Panc1 (cell line): ENCODE results near the gene TPRX2.

Experiments used
- POLR2AphosphoS5 ChIP-seq: IDR thresholded peaks from 2 replicates; pipeline ENCODE4 v1.6.1; 2012; ENCODE audit warnings: mild to moderate bottlenecking, low read depth, low read length, moderate library complexity
- TF ChIP-seq, protein P1 (sequence below): fragments of 450-650 bp; IDR thresholded peaks from 2 replicates; pipeline ENCODE4 v1.5.1; 2017; ENCODE audit warnings: mild to moderate bottlenecking

DNA sequence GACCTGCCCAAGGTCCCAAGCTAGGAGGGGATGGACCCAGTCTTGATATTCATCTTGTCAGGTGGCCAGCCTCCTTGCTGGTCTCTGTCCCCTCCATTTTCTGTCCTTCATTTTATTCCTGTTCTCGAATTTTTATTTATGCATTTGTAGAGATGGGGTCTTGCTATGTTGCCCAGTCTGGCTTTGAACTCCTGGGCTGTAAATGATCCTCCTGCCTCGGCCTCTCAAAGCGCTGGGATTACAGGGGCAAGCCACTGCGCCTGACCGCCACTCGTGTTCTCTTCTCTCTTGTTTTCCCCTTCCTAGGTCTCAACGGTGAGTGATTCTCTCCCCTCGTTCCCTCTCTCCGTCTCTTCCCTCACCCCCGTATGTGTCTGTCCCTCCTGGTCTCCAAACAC, 10.6 kb upstream of the TPRX2 start:
- TF ChIP-seq, protein P1, sequence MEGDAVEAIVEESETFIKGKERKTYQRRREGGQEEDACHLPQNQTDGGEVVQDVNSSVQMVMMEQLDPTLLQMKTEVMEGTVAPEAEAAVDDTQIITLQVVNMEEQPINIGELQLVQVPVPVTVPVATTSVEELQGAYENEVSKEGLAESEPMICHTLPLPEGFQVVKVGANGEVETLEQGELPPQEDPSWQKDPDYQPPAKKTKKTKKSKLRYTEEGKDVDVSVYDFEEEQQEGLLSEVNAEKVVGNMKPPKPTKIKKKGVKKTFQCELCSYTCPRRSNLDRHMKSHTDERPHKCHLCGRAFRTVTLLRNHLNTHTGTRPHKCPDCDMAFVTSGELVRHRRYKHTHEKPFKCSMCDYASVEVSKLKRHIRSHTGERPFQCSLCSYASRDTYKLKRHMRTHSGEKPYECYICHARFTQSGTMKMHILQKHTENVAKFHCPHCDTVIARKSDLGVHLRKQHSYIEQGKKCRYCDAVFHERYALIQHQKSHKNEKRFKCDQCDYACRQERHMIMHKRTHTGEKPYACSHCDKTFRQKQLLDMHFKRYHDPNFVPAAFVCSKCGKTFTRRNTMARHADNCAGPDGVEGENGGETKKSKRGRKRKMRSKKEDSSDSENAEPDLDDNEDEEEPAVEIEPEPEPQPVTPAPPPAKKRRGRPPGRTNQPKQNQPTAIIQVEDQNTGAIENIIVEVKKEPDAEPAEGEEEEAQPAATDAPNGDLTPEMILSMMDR: no peak
- no peak for TF ChIP-seq POLR2AphosphoS5
